Keratinocyte (primary cell): ENCODE measurements around the gene VRK1.

Experiments
- CTCF ChIP-seq, 3 experiments: IDR thresholded peaks in 1 of 3; conservative IDR thresholded peaks in 1 of 3; optimal IDR thresholded peaks in 1 of 3; 2 replicates in 2 of 3; 3 replicates in 1 of 3; pipeline versions ENCODE3 to v1.5.1; 2011; ENCODE audit warnings: low read length in 3 of 3, mild to moderate bottlenecking in 3 of 3, moderate library complexity in 2 of 3, control low read depth in 1 of 3, inconsistent platforms in 1 of 3; ENCODE audit not compliant: insufficient read depth in 2 of 3; ENCODE audit errors: extremely low read depth in 1 of 3
- EZH2 ChIP-seq: IDR thresholded peaks from one replicate; pipeline ENCODE4 v1.6.1; 2012; ENCODE audit warnings: inconsistent platforms, mild to moderate bottlenecking, low read length, moderate library complexity

- TF ChIP-seq CTCF (optimal IDR thresholded peaks at IDR 0.05 in 1 of 3, IDR thresholded peaks at IDR 0.05 in 1 of 3, conservative IDR thresholded peaks at IDR 0.05 in 1 of 3; ENCODE audit: extremely low read depth in 1 of 3, insufficient read depth in 2 of 3, low read length in 3 of 3) (no peak), EZH2 (no peak)
Observed at GRCh38 chr14:96889091-96889490, 91.9 kb downstream of the VRK1 start.
